Gastroesophageal sphincter (tissue), 3 donors: Measurements from ENCODE around the gene RABL2A.
"Not testable (repeated sequence)": the region's sequence is repeated elsewhere in the genome, so short reads cannot be mapped to it uniquely, and the experiment has no call there.

Source experiments
- EP300 ChIP-seq: sonication (generic); formaldehyde crosslinking; IDR thresholded peaks from one replicate; pipeline ENCODE4 v1.6.1; 2017; ENCODE audit warnings: antibody characterized with exemption, mild to moderate bottlenecking
- TF ChIP-seq, protein P1 (sequence below), 4 experiments: fragments of 200-600 bp in 2 of 4; fragments of 450-650 bp in 2 of 4; sonication (generic) in 1 of 4; IDR thresholded peaks; one replicate each; pipeline ENCODE4 v1.5.1; 2017 to 2019; ENCODE audit warnings: antibody characterized with exemption in 4 of 4, mild to moderate bottlenecking in 2 of 4, moderate library complexity in 2 of 4

DNA sequence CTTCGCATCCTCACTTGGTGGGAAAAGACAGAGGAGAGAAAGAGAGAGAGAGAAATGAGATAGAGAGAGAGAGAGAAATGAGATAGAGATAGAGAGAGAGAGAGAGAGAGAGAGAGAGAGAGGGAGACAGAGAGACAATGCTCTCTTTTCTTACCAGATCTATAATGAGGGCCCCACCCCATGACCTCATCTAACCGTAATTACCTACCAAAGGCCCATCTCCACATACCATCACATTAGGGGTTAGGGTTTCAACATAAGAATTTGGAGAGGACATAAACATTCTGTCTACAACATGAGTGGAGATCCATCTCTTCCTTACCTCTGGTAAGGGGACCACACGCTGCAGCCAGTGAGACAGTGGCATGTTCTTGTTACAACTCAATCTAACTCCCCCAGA, 44.6 kb upstream of the RABL2A start:
- TF ChIP-seq, protein P1, sequence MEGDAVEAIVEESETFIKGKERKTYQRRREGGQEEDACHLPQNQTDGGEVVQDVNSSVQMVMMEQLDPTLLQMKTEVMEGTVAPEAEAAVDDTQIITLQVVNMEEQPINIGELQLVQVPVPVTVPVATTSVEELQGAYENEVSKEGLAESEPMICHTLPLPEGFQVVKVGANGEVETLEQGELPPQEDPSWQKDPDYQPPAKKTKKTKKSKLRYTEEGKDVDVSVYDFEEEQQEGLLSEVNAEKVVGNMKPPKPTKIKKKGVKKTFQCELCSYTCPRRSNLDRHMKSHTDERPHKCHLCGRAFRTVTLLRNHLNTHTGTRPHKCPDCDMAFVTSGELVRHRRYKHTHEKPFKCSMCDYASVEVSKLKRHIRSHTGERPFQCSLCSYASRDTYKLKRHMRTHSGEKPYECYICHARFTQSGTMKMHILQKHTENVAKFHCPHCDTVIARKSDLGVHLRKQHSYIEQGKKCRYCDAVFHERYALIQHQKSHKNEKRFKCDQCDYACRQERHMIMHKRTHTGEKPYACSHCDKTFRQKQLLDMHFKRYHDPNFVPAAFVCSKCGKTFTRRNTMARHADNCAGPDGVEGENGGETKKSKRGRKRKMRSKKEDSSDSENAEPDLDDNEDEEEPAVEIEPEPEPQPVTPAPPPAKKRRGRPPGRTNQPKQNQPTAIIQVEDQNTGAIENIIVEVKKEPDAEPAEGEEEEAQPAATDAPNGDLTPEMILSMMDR (IDR thresholded peaks at IDR 0.05), result not testable (repeated sequence)
- TF ChIP-seq EP300, result not testable (repeated sequence)
